Neural progenitor cell (in vitro differentiated cells): ENCODE measurements around the gene PPP6R3.

Experiments
- EZH2 ChIP-seq: fragments of 200-600 bp; sonication (generic); IDR thresholded peaks from 2 replicates; pipeline ENCODE4 v1.6.1; 2017; ENCODE audit warnings: antibody characterized with exemption, mild to moderate bottlenecking, moderate library complexity
- EZH2phosphoT487 ChIP-seq: fragments of 200-600 bp; sonication (generic); IDR thresholded peaks from 2 replicates; pipeline ENCODE4 v1.6.1; 2017; ENCODE audit warnings: antibody characterized with exemption
- TF ChIP-seq, protein P1 (sequence below): fragments of 200-600 bp; sonication (generic); IDR thresholded peaks from 2 replicates; pipeline ENCODE4 v1.5.1; 2017; ENCODE audit warnings: antibody characterized with exemption, mild to moderate bottlenecking

DNA sequence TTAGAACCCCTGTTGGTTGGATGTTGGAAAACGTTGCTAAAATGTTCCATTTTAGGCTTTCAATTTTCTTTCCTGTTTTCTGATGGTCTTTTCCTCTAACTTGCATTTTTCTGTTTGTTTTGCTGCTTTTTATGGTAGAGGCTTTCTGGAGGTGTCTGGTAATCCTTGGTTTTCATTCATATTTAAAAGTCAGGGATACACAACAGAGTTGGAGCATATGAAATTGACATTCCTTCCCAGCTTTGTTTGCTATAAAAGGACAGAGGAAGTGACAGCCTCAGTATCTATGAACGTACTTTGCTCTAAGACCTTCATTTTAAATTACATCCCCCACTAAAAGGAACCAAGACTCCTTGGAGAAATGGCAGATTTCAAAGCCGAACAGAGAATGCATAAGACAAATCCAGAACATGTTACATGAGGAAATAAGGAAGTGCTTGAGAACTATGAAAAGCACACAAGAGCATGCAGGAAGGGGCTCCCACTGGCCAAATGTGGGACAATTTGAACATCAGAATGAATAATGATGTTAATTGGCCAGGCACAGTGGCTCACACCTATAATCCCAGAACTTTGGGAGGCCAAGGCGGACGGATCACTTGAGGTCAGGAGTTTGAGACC, 56.7 kb downstream of the PPP6R3 start:
- TF ChIP-seq, protein P1, sequence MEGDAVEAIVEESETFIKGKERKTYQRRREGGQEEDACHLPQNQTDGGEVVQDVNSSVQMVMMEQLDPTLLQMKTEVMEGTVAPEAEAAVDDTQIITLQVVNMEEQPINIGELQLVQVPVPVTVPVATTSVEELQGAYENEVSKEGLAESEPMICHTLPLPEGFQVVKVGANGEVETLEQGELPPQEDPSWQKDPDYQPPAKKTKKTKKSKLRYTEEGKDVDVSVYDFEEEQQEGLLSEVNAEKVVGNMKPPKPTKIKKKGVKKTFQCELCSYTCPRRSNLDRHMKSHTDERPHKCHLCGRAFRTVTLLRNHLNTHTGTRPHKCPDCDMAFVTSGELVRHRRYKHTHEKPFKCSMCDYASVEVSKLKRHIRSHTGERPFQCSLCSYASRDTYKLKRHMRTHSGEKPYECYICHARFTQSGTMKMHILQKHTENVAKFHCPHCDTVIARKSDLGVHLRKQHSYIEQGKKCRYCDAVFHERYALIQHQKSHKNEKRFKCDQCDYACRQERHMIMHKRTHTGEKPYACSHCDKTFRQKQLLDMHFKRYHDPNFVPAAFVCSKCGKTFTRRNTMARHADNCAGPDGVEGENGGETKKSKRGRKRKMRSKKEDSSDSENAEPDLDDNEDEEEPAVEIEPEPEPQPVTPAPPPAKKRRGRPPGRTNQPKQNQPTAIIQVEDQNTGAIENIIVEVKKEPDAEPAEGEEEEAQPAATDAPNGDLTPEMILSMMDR = no peak
- TF ChIP-seq EZH2 (no peak), EZH2phosphoT487 (no peak)
